ENCODE results near the gene DYSF. TPM values are rescaled to one million over a fixed set of nuclear protein-coding genes. Genes with fewer than 3 reads are reported as not detected.

The DYSF gene
- polyA plus RNA-seq, 1 donor (not counting 4 experiments of a cell fraction or from before 2014, with no cell fraction given): 8.2 TPM

DNA sequence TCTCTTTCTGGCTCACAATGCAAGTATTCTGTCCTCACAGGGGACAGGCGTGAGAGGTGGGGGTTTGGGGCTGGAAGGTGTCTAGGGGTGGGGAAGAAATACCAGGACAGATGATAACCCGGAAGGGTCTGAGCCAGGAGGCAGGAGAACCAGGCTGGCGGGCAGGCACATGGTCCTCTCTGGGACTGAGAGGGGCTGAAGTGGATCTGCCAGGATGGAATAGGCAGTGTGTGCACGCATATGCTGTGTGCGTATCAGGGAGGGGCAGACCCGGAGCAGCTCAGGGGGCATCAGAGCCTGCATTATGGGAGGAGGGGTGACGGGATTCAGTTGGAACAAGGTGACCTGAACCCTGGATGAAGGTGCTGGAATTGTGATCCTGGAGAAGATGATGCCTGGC, 157.3 kb downstream of the DYSF start:
- Histone ChIP-seq H2AFZ (ENCODE audit: control insufficient read depth, low read length) (no peak overlapping the region), H3K4me1 (ENCODE audit: control insufficient read depth, extremely low read depth, insufficient read depth, low read length) (no peaks in the 10 kb centered on the region), H4K20me1 (ENCODE audit: control insufficient read depth, extremely low read depth, insufficient read depth, low read length) (no peaks in the 10 kb centered on the region), H3K27me3 (ENCODE audit: control insufficient read depth, extremely low read depth, insufficient read depth, low read length) (no peaks in the 10 kb centered on the region), H3K27ac (ENCODE audit: control insufficient read depth, insufficient read depth, low read length) (no peak overlapping the region), H3K9me1 (ENCODE audit: control insufficient read depth, extremely low read depth, insufficient read depth, low read length) (no peaks in the 10 kb centered on the region), H3K9ac (ENCODE audit: control insufficient read depth, extremely low read depth, insufficient read depth, low read length) (no peak overlapping the region), H3K9me3 (ENCODE audit: control insufficient read depth, low read depth, low read length) (no peaks in the 10 kb centered on the region), H3K4me2 (ENCODE audit: control insufficient read depth, extremely low read depth, insufficient read depth, low read depth, low read length) (no peak overlapping the region), H3K4me3 (ENCODE audit: control insufficient read depth in 2 of 3, extremely low read depth in 1 of 3, insufficient read depth in 2 of 3, low read depth in 1 of 3, low read length in 3 of 3) (no peak overlapping the region), H3K79me2 (ENCODE audit: control insufficient read depth, insufficient read depth, low read length) (no peaks in the 10 kb centered on the region), H3K36me3 (ENCODE audit: control insufficient read depth in 2 of 2, extremely low read depth in 1 of 2, insufficient read depth in 2 of 2, low read length in 2 of 2) (no peaks in the 10 kb centered on the region)
- dilution Hi-C loops (cut with MboI; ENCODE audit: extremely low pct_ligation_motif_present, low sequenced_read_pairs): no loop called here
- DNase-seq (ENCODE audit: low read depth, low spot score) (no peak), FAIRE-seq (no peak)
- TF ChIP-seq EZH2 (IDR thresholded peaks at IDR 0.05; ENCODE audit: low read length): no peak
- TF ChIP-seq, protein P1, sequence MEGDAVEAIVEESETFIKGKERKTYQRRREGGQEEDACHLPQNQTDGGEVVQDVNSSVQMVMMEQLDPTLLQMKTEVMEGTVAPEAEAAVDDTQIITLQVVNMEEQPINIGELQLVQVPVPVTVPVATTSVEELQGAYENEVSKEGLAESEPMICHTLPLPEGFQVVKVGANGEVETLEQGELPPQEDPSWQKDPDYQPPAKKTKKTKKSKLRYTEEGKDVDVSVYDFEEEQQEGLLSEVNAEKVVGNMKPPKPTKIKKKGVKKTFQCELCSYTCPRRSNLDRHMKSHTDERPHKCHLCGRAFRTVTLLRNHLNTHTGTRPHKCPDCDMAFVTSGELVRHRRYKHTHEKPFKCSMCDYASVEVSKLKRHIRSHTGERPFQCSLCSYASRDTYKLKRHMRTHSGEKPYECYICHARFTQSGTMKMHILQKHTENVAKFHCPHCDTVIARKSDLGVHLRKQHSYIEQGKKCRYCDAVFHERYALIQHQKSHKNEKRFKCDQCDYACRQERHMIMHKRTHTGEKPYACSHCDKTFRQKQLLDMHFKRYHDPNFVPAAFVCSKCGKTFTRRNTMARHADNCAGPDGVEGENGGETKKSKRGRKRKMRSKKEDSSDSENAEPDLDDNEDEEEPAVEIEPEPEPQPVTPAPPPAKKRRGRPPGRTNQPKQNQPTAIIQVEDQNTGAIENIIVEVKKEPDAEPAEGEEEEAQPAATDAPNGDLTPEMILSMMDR (optimal IDR thresholded peaks at IDR 0.05 in 1 of 3, IDR thresholded peaks at IDR 0.05 in 1 of 3, conservative IDR thresholded peaks at IDR 0.05 in 1 of 3; ENCODE audit: extremely low read depth in 1 of 3, insufficient read depth in 2 of 3, low read length in 3 of 3): no peak

DNA sequence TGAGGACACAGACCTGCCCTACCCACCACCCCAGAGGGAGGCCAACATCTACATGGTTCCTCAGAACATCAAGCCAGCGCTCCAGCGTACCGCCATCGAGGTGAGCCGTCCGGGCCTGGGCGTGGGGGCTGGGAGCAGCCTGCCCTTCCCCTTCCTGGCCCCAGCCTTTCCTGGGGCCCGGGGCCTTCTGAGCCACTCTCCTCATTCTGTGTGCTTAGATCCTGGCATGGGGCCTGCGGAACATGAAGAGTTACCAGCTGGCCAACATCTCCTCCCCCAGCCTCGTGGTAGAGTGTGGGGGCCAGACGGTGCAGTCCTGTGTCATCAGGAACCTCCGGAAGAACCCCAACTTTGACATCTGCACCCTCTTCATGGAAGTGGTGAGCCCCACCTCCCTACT, 157.9 kb downstream of the DYSF start:
- Histone ChIP-seq H3K4me3 (ENCODE audit: control insufficient read depth in 2 of 3, extremely low read depth in 1 of 3, insufficient read depth in 2 of 3, low read depth in 1 of 3, low read length in 3 of 3) (no peak overlapping the region), H3K27ac (ENCODE audit: control insufficient read depth, insufficient read depth, low read length) (no peak overlapping the region), H3K4me2 (ENCODE audit: control insufficient read depth, extremely low read depth, insufficient read depth, low read depth, low read length) (no peak overlapping the region), H3K79me2 (ENCODE audit: control insufficient read depth, insufficient read depth, low read length) (no peaks in the 10 kb centered on the region), H3K36me3 (ENCODE audit: control insufficient read depth in 2 of 2, extremely low read depth in 1 of 2, insufficient read depth in 2 of 2, low read length in 2 of 2) (no peaks in the 10 kb centered on the region), H4K20me1 (ENCODE audit: control insufficient read depth, extremely low read depth, insufficient read depth, low read length) (no peaks in the 10 kb centered on the region), H3K27me3 (ENCODE audit: control insufficient read depth, extremely low read depth, insufficient read depth, low read length) (no peaks in the 10 kb centered on the region), H3K9me3 (ENCODE audit: control insufficient read depth, low read depth, low read length) (no peaks in the 10 kb centered on the region), H2AFZ (ENCODE audit: control insufficient read depth, low read length) (no peak overlapping the region), H3K4me1 (ENCODE audit: control insufficient read depth, extremely low read depth, insufficient read depth, low read length) (no peaks in the 10 kb centered on the region), H3K9ac (ENCODE audit: control insufficient read depth, extremely low read depth, insufficient read depth, low read length) (no peak overlapping the region), H3K9me1 (ENCODE audit: control insufficient read depth, extremely low read depth, insufficient read depth, low read length) (no peaks in the 10 kb centered on the region)
- FAIRE-seq: no peak
- no peak for TF ChIP-seq EZH2 (IDR thresholded peaks at IDR 0.05; ENCODE audit: low read length)
- TF ChIP-seq, protein P1 (optimal IDR thresholded peaks at IDR 0.05 in 1 of 3, IDR thresholded peaks at IDR 0.05 in 1 of 3, conservative IDR thresholded peaks at IDR 0.05 in 1 of 3; ENCODE audit: extremely low read depth in 1 of 3, insufficient read depth in 2 of 3, low read length in 3 of 3): no peak
- dilution Hi-C loops (cut with MboI; ENCODE audit: extremely low pct_ligation_motif_present, low sequenced_read_pairs): no loop called here
- DNase-seq (ENCODE audit: low read depth, low spot score): no peak

All from keratinocyte (primary cell).